H1 (cell line): ENCODE data around the gene TGFB3. TPM values are rescaled to one million over a fixed set of nuclear protein-coding genes. Genes with fewer than 3 reads are reported as not detected.

Experiments used
- CHD1 ChIP-seq: IDR thresholded peaks from 2 replicates; pipeline ENCODE4 v1.6.1; 2012; ENCODE audit warnings: low read depth, low read length, improper control_type of control experiment
- CHD7 ChIP-seq: fragments of 300-600 bp; sonication (generic); IDR thresholded peaks from 2 replicates; pipeline ENCODE4 v1.7.1; 2012; ENCODE audit warnings: low read length, moderate library complexity, mild to moderate bottlenecking, inconsistent platforms; ENCODE audit not compliant: insufficient replicate concordance
- CTBP2 ChIP-seq: IDR thresholded peaks from 2 replicates; pipeline ENCODE4 v1.7.0; 2011; ENCODE audit warnings: borderline replicate concordance, mild to moderate bottlenecking, moderate library complexity, mixed read lengths, low read length; ENCODE audit not compliant: insufficient read depth, insufficient read length
- FOSL1 ChIP-seq: IDR thresholded peaks from 2 replicates; pipeline ENCODE4 v1.6.1; 2011; ENCODE audit warnings: mild to moderate bottlenecking, low read depth, low read length, moderate library complexity; ENCODE audit not compliant: insufficient read depth
- KDM5A ChIP-seq: fragments of 200-600 bp; IDR thresholded peaks from 2 replicates; pipeline ENCODE4 v1.7.1; 2012; ENCODE audit warnings: mild to moderate bottlenecking, low read length, inconsistent platforms, mixed read lengths
- POLR2A ChIP-seq, 2 experiments: IDR thresholded peaks; 1 replicate in 1 of 2; 2 replicates in 1 of 2; pipeline ENCODE4 v1.6.1; 2011; ENCODE audit warnings: low read depth in 2 of 2, low read length in 2 of 2, mild to moderate bottlenecking in 2 of 2; ENCODE audit errors: control extremely low read depth in 1 of 2
- RBBP5 ChIP-seq: IDR thresholded peaks from 2 replicates; pipeline ENCODE4 v1.7.1; 2012; ENCODE audit warnings: low read depth, mild to moderate bottlenecking, inconsistent platforms, low read length, moderate library complexity, borderline replicate concordance
- SAP30 ChIP-seq: fragments of 300-600 bp; sonication (generic); IDR thresholded peaks from 2 replicates; pipeline ENCODE4 v1.7.1; 2012; ENCODE audit warnings: low read length, moderate library complexity, mild to moderate bottlenecking, inconsistent platforms; ENCODE audit not compliant: insufficient read depth, insufficient replicate concordance
- SIRT6 ChIP-seq: IDR thresholded peaks from one replicate; pipeline ENCODE4 v1.7.1; 2012; ENCODE audit warnings: low read length, inconsistent platforms
- SP2 ChIP-seq: IDR thresholded peaks from 2 replicates; pipeline ENCODE4 v1.6.1; 2012; ENCODE audit warnings: mild to moderate bottlenecking, low read length, inconsistent platforms
- TAF1 ChIP-seq: IDR thresholded peaks from 2 replicates; pipeline ENCODE4 v1.6.1; 2011; ENCODE audit warnings: mild to moderate bottlenecking, low read depth, low read length
- polyA plus RNA-seq, 7 experiments: library from polyadenylated mRNA; depleted of rRNA in 3 of 7; stranded (reverse) in 5 of 7; unstranded in 2 of 7; fragments of >200 nt in 5 of 7; fragments of 200-250 nt in 2 of 7; gene quantifications; 1 replicate in 5 of 7; 2 replicates in 1 of 7; 4 replicates in 1 of 7; pipeline versions ENCODE4 v1.2.1 to v1.2.3, GENCODE V29; 2011 to 2013; ENCODE audit warnings: missing spikeins in 2 of 7, mixed read lengths in 2 of 7
- total RNA-seq: library from RNA; stranded (reverse); fragmentation: NEBNext Ultra II Directional; extraction: Animal tissue kit (Norgen Biotek cat#: 25700); gene quantifications from 2 replicates; pipeline ENCODE4 v1.2.1, GENCODE V29; 2021
- TF ChIP-seq, protein P1 (sequence below): IDR thresholded peaks from 2 replicates; pipeline ENCODE4 v1.6.1; 2011; ENCODE audit warnings: low read depth, mild to moderate bottlenecking, low read length; ENCODE audit not compliant: insufficient read depth

TGFB3 gene
- total and polyA plus RNA-seq, 2 of the 8 experiments (the other 6 are each of a cell fraction or from before 2014, with no cell fraction given) = 0.65 to 0.86 TPM

GRCh38 chr14:75986439-75986765 is 4.6 kb upstream of the TGFB3 start (continued):
- no peak for TF ChIP-seq CHD7
- TF ChIP-seq, protein P1, sequence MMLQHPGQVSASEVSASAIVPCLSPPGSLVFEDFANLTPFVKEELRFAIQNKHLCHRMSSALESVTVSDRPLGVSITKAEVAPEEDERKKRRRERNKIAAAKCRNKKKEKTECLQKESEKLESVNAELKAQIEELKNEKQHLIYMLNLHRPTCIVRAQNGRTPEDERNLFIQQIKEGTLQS = no peak
- TF ChIP-seq SAP30 = no peak
- TF ChIP-seq FOSL1 = no peak
- no peak for TF ChIP-seq KDM5A
- no peak for TF ChIP-seq SP2
- no peak for TF ChIP-seq RBBP5
- no peak for TF ChIP-seq CHD1
- TF ChIP-seq SIRT6 = no peak
- no peak for TF ChIP-seq TAF1
- no peak for TF ChIP-seq POLR2A (IDR thresholded peaks at IDR 0.05; ENCODE audit: control extremely low read depth in 1 of 2, low read depth in 2 of 2, low read length in 2 of 2)
- no peak for TF ChIP-seq CTBP2
